ENCODE measurements around the gene C19orf53. TPM values are rescaled to one million over a fixed set of nuclear protein-coding genes. Genes with fewer than 3 reads are reported as not detected.

C19orf53 gene
- total and polyA plus RNA-seq, 2 of the 13 experiments (the other 11 are each of a cell fraction or from before 2014, with no cell fraction given) = 129 to 130 TPM

- peak; percentile 49; the same call in 1 of the 2 replicates for TF ChIP-seq ZMYM3 (CRISPR knock-in tag; IDR thresholded peaks at IDR 0.05)
- 0 out of 4 replicates have a peak, but pooled peaks of 1 of the 2 experiments have one; percentile 15 for TF ChIP-seq NR2F1 (CRISPR knock-in tag; IDR thresholded peaks at IDR 0.05)
- TF ChIP-seq ZBTB21 (CRISPR knock-in tag; IDR thresholded peaks at IDR 0.05) = no peak
- peak; percentile 37; the same call in 1 of the 2 replicates for TF ChIP-seq GATAD2A (CRISPR knock-in tag; IDR thresholded peaks at IDR 0.05)
- peak; percentile 52 for TF ChIP-seq ELF3 (CRISPR knock-in tag; IDR thresholded peaks at IDR 0.05)
- TF ChIP-seq ZBTB43 (CRISPR knock-in tag; conservative IDR thresholded peaks at IDR 0.05) = 0 out of 2 replicates have a peak, but pooled peaks have one; percentile 8
- TF ChIP-seq ZFP91 (CRISPR knock-in tag; IDR thresholded peaks at IDR 0.05; ENCODE audit: borderline replicate concordance) = peak; percentile 39; the same call in 1 of the 2 replicates
- TF ChIP-seq STAG1 (CRISPR knock-in tag; IDR thresholded peaks at IDR 0.05) = peak; percentile 14; the same call in 1 of the 2 replicates
- no peak for TF ChIP-seq PITX1 (CRISPR knock-in tag; IDR thresholded peaks at IDR 0.05)
- no peak for TF ChIP-seq KAT7 (CRISPR knock-in tag; IDR thresholded peaks at IDR 0.05; ENCODE audit: borderline replicate concordance)
- 0 out of 2 replicates have a peak, but pooled peaks have one; percentile 25 for TF ChIP-seq ZNF768 (CRISPR knock-in tag; IDR thresholded peaks at IDR 0.05)
- peak; percentile 81; the same call in 1 of the 2 replicates for TF ChIP-seq ZNF614 (CRISPR knock-in tag; IDR thresholded peaks at IDR 0.05; ENCODE audit: borderline replicate concordance)
- TF ChIP-seq NFYC (CRISPR knock-in tag; IDR thresholded peaks at IDR 0.05) = 0 out of 2 replicates have a peak, but pooled peaks have one; percentile 19
- no peak for TF ChIP-seq NFATC3 (CRISPR knock-in tag; IDR thresholded peaks at IDR 0.05)
- TF ChIP-seq SP1 (IDR thresholded peaks at IDR 0.05) = no peak
- TF ChIP-seq SP1 (CRISPR knock-in tag; IDR thresholded peaks at IDR 0.05) = peak; percentile 53
- no peak for TF ChIP-seq ZMAT3 (CRISPR knock-in tag; conservative IDR thresholded peaks at IDR 0.05)
- peak; percentile 45; the same call in 1 of the 2 replicates for TF ChIP-seq ZNF788 (CRISPR knock-in tag; IDR thresholded peaks at IDR 0.05; ENCODE audit: borderline replicate concordance)
- no peak for TF ChIP-seq TBP (CRISPR knock-in tag; IDR thresholded peaks at IDR 0.05)
- TF ChIP-seq ZNF670 (CRISPR knock-in tag; IDR thresholded peaks at IDR 0.05; ENCODE audit: borderline replicate concordance) = no peak
- TF ChIP-seq ATF3 (CRISPR knock-in tag; IDR thresholded peaks at IDR 0.05) = 0 out of 2 replicates have a peak, but pooled peaks have one; percentile 16
- TF ChIP-seq CSRNP2 (CRISPR knock-in tag; conservative IDR thresholded peaks at IDR 0.05; ENCODE audit: low read depth) = no peak
- no peak for TF ChIP-seq NFIC (IDR thresholded peaks at IDR 0.05; ENCODE audit: low read length)
- 0 out of 2 replicates have a peak, but pooled peaks have one; percentile 51 for TF ChIP-seq ZNF710 (CRISPR knock-in tag; IDR thresholded peaks at IDR 0.05; ENCODE audit: borderline replicate concordance)
These were observed 42.9 kb upstream of the C19orf53 start (continued) for GRCh38 chr19:13731147-13731964.

Measured in HepG2 (cell line).